Measurements from ENCODE around the gene MTG1.
"Not testable (repeated sequence)": the region's sequence is repeated elsewhere in the genome, so short reads cannot be mapped to it uniquely, and the experiment has no call there.

The MTG1 gene

DNA sequence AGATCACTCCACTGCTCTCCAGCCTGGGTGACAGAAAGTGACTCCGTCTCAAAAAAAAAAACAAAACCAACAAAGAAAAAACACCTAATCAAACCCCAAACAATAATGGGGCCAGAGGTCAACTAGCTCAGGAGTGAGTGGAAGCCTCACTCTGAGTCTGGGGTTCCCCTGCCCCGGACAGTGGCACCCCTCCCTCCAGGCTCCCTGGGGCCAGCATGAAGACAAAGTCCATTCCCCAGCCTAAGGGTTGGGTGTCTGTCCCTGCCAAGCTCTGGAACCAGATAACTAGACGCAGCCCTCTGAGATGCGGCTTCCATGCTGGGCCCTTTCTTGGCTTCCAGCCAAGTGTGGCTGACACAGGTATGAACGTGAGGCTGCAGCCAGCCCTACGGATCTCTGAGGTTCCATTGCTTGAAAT lies 34.4 kb upstream of the MTG1 start:
- DNase-seq (ENCODE audit: low read depth in 2 of 2): no peak

DNA sequence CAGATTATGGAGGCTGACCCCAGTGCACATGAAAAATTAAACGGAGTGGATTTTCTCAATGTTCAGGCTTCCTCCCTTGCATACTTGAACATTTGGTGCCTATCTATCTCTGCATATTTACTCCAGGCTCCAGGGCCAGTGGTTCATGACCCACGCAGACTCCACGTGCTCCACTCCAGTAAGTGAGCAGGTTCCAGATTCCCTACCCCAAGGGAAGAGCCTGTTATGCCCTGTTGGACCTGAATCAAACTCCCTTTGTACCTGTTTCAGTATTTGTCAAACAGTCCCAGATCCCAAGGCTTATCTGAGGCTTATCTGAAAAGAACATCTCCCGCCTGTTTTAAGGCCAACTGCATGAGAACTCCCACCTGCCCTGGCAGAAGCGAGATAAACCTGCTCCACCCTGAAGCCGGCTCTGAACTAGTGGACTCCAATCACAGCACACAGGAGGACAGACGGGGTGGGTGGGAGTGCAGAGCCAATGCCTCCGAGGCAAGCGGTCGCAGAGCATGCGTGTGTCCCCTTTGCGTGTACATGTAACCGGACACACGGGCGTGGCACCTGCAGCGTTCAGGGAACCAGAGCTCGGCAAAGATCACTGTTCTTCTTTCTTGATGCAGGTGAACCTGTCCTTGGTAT lies 33.9 kb upstream of the MTG1 start:
- DNase-seq (ENCODE audit: low read depth in 2 of 2): no peak

DNA sequence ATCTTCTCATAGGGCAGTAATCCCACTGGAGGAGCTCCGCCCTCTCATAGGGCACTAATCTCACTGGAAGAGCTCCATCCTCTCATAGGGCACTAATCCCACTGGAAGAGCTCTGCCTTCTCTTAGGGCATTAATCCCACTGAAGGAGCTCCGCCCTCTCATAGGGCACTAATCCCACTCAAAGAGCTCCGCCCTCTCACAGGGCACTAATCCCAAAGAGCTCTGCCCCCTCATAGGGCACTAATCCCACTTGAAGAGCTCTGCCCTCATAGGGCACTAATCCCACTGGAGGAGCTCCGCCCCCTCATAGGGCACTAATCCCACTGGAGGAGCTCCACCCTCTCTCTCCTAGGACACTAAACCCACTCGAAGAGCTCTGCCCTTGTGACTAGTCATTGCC lies 32.7 kb upstream of the MTG1 start:
- DNase-seq (ENCODE audit: low read depth in 2 of 2): no peak

DNA sequence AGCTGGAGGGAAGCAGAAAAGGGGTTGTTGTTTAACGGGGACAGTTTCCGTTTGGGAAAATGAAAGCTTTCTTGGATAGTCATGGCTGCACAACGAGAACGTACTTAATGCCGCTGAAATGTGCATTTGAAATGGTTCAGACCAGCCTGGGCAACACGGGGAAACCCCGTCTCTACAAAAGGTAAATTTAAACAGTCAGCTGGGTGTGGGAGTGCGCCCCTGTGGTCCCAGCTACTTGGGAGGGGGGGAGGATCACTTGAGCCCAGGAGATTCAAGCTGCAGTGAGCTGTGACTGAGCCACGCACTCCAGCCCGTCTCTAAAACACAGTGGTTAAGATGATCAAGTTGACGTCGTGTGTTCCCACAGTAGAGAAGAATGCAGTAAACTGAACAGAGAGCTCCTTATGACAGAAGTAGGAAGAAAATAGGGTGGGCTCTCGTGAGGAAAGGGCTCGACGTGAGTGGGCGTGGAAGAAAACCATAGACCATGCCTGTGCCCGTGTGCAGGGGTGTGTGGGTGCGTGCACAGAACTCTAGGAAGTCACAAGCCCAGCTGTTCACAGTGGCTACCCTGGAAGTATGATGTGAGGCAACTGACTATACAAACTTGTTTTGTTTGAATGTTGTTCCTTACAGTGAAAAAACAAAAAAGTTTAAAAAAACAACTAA lies 32.0 kb upstream of the MTG1 start:
- DNase-seq (ENCODE audit: low read depth in 2 of 2): no peak

DNA sequence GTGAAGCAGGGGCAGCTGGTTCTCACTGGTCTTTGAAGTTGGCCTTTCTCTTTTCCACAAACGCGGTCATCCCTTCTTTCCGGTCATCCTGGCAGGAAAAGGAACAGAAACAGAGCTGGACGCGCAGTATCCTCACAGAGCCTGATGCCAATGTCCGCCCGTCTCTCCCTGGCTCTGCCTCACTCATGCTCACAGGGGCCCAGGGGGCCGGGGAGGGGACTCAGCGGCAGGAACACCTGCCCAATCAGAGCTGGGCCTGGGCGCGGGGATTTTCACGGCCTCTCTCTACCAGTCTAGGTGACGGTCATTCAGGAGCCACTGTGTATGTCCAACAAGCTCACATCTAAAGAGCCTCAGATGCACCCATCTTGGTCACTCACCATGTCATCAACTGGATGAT lies 31.1 kb upstream of the MTG1 start:
- DNase-seq (ENCODE audit: low read depth in 2 of 2): no peak

DNA sequence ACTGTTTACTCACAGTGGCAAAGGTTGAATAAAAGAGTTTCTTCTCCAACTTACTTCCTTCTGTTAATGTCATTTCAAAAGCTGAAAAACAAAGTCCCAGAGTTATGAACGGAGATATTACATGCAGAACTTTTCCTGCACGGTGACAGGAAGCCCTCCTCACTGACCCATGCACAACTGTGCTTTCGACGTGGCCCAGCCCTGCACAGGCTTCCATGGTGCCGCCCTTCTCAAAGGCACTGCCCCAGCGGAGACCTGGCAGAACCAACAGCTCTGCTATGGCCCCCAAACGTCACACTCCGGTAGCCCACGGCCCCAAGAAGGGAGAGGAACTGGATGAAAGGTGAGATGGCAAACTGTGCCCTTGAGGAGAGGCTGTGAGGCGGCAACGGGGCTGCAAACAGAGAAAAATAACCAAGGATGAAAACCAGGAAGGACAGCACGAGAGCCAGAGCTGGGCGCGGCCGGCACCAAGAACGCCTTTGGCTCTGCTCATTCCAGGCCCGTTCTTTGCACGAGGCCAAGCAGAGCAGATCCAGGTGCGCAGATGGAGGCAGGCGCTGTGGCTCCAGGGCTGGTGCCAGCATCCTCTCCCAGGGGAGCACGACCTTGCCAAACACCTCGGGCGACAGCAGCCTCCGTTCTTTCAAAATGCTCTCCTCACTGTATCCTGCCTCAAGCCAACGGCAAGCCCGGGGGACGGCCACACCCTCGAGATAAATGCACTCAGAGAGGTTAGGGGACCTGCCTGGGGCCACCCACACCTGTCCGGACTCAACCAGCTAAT lies 29.1 kb upstream of the MTG1 start:
- no peak for DNase-seq (ENCODE audit: low read depth in 2 of 2)

DNA sequence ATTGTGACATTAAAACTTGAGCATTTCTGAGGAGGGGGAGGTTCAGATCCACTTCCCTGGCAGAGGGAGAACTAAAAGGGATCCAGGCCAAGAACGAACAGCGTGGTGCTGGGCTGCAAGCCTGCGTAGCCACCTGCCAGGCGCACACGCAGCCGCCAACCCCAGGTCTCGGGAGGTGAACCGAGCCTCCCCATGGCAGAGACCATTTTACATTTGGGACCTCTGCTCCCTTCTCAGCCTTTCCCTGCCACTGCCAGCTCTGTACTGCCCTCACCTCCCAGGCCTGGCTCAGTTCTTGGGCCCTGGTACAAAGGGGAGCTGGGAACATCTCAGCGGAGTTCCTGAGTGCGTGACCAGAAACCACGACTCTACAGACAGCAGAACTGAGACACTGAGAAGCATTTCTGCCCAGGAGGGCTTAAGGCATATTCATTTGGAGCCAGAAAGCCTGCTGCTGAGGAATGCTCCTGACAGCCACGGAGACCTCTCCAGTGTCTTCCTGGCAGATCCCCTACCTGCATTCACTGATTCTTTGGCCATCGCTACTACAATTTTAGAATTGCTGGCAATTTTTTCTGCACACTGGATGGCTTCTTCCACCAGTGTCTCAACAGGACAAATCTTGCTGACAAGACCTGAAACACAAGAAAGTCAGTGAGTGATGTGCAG lies 28.4 kb upstream of the MTG1 start:
- DNase-seq (ENCODE audit: low read depth in 2 of 2): no peak

DNA sequence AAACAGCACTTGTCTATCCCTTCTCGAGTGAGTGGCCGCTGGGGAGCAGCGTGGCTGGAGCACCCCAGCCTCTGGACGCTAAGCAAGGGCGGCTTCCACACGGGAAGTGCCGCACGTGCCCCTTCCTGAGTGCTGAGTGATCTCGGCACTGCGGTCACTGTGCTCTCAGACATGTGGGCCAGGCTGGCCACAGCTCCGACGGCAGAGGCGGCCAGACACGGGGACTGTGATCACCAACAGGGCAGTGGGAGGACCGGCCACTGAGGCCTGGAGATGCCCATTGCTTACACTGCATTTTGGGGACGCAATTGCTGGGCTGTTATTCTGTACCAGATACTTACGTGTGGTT lies 27.9 kb upstream of the MTG1 start:
- DNase-seq (ENCODE audit: low read depth in 2 of 2): no peak

DNA sequence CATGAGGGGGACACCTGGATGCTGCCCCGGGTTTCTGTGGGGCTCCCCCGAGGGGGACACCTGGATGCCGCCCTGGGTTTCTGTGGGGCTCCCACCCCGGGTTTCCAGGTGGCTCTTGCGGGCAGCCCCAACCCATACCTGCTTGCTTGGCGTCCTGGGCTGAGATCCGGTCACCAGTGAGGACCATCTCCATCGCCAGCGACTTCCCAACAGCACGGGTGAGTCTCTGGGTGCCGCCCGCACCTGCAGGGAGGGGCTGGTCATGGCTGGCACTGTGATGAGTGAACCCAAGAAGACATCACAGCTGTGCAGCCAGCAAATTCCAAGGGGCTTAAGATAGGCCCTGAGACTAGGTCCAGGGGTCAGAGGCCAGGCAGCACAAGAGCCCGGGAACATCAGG lies 27.2 kb upstream of the MTG1 start:
- DNase-seq (ENCODE audit: low read depth in 2 of 2): no peak

DNA sequence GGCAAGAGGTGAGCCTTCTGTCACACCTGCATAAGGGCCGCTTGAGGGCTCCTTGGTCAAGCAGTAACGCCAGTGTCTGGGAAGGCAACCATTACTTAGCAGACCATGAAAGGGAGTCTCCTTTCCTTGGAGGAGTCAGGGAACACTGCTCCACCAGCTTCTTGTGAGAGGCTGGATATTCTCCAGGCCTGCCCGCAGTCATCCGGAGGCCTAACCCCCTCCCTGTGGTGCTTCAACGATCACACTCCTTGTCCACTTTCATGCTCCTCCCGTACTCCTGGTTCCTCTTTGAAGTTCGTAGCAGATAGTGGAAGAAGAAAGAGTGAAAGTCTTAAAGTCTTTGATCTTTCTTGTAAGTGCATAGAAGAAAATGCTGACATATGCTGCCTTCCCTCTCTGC lies 26.5 kb upstream of the MTG1 start:
- not testable (repeated sequence) for DNase-seq (ENCODE audit: low read depth in 2 of 2)

DNA sequence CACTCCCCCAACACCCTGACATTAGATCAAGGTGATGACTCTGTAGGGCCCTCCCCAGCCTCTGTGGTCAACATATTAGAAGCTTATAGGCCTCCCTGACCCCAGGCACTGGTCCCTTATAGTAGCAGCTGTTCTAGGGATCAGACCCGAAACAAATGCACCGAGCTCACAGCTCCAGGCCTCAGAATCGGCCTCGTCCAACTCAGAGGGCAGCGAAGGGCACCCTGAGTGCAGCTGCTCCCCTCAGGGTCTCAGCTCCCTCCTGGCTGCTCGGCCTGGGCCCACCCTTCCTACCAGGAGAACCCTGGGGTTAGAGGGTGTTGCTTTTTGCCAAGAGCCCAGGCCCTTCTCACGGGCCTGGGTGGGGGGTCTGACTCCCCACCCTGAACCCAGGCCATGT lies 25.8 kb upstream of the MTG1 start:
- DNase-seq (ENCODE audit: low read depth in 2 of 2): no peak

DNA sequence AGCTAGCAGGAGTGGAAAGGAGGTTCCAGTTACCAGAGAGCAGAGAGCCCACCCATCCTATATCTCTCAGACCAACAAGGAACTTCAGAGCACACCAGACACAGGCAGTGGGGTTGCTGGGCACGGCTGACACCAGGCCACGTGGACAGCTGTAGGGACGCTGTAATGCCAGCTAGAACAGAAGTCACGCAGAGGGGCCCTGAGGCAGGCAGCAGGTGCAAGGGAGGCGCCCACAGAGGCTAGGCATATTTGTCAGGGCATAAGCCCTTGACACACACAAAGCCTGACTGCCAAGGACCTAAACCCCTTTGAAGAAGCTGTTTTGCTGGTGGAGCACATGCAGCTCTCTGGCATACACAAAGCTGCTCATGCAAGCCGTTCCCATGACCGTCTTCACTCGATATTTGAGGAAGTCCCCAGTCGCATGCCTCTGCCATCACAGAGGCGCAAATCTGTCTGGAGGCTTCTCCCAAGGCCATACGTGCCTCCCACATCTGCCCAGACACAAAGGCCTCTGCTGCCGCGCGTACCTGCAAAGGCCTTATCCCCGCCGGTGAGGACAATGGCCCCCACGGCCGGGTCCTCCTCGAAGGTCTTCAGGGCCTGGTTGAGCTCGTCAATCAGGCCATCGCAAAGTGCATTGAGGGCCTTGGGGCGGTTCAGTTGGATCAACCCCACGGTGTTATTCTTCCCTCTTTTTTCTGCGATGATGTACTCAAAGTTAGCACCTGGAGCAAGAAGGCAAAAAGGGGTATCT lies 23.7 kb upstream of the MTG1 start:
- DNase-seq (ENCODE audit: low read depth in 2 of 2): no peak

DNA sequence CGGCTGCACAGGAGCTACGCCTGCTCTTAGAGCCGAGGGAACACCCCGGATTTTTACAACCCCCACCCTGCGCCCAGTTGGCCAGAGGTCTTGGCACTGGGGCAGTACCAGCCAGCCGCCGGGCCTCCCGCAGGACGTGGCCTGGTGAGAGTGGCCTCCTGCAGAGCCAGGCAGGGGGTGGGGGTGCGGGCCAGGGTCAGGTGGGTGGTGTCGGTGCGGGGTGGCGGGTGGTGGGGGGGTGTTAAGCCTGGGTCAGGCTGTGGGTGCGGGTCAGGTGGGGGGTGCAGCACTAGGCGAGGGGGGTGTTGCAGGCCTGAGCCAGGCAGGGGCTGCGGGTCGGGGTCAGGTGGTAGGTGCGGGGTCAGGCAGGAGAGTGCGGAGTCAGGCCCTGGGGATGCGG lies 21.4 kb upstream of the MTG1 start:
- DNase-seq (ENCODE audit: low read depth in 2 of 2): no peak

DNA sequence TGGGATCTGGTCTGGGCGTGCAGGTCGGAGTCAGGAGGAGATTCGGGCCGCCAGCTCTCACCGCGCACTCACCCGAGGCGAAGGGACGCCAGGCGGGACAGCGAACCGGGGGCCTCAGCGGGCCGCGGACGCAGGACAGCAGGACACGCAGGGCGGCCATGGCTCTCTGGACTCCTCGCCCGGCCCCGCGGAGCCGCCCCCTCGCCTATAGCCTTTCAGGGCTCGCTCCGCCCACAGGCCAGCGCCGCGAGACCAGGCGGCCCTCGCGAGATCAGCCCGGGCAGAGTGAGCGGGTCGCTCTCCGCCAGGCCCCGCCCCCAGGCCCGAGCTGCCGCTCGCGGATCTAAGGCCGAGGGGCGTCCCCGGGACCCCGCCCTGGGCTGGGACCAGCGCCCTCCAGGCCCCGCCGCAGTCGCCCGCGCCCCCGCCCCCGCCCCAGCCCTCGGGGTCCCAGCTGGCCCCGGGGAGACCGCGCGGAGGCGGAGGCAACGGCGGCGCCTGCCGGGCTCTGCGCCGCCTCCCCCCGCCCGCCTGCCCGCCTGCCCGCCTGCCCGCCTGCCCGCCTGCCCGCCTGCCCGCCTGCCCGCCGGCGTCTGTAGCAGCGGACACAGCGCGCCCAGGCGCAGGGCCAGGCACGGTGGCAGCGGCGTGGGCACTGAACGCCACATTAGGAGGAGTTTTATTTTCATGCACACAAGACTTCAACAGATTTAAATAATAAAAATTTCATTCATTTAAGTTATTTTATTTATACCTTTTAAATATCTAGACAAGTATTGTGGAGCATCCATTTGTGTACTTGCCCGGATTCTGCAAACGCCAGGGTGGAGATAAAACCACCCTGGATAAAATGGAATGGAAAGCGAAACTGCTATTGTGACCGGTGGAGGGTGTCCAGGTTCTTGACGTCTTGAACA lies 20.5 kb upstream of the MTG1 start, which contains the start of gene ECHS1:
ECHS1 (minus strand) TSS at position 181 of the 917 bp plus-strand sequence; CDS start at position 160, 21 bp downstream.
- peak; percentile 83 to 85 for DNase-seq (ENCODE audit: low read depth in 2 of 2)

DNA sequence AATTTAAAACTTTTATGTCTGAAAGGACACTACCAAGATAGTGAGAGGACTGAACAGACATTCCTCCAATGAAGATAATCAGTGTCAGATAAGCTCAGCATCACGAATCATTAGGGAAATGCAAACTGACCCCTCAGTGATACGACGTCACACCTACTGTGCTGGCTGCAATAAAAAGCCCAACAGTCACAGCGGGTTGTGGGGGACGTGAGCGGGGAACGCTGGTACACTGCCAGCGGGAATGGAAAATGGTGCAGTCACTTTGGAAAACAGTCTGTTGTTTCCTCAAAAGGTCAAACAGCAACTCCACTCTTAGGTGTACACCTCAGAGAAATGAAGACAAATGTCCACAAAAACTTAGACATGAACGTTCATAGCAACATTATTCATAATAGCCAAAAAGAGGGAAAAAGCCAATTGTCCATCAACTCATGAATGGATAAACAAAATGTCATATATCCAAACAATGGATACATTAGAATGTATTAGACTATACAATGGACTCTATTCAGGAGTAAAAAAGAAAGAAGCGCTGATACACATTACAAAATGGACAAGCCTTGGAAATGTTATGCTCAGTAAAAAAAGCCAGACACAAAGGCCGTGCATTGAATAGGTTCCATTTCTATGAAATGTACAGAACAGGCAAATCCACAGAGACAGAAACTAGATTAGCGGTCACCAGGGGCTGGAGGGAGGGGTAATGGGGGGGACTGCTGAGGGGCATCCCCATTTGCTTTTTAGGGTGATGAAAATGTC lies 18.4 kb upstream of the MTG1 start:
- DNase-seq (ENCODE audit: low read depth in 2 of 2): no peak

DNA sequence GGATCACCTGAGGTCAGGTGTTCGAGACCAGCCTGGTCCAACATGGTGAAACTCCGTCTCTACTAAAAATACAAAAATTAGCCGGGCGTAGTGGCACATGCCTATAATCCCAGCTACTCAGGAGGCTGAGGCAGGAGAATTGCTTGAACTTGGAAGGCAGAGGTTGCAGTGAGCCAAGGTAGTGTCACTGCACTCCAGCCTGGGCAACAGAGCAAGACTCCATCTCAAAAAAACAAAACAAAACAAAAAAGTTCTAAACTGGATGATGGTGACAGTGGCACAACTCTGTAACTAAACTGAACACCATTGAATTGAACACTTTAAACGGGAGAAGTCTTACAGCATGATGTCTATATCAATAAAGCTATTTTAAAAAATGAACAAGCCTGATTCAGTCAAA lies 17.8 kb upstream of the MTG1 start:
- not testable (repeated sequence) for DNase-seq (ENCODE audit: low read depth in 2 of 2)

DNA sequence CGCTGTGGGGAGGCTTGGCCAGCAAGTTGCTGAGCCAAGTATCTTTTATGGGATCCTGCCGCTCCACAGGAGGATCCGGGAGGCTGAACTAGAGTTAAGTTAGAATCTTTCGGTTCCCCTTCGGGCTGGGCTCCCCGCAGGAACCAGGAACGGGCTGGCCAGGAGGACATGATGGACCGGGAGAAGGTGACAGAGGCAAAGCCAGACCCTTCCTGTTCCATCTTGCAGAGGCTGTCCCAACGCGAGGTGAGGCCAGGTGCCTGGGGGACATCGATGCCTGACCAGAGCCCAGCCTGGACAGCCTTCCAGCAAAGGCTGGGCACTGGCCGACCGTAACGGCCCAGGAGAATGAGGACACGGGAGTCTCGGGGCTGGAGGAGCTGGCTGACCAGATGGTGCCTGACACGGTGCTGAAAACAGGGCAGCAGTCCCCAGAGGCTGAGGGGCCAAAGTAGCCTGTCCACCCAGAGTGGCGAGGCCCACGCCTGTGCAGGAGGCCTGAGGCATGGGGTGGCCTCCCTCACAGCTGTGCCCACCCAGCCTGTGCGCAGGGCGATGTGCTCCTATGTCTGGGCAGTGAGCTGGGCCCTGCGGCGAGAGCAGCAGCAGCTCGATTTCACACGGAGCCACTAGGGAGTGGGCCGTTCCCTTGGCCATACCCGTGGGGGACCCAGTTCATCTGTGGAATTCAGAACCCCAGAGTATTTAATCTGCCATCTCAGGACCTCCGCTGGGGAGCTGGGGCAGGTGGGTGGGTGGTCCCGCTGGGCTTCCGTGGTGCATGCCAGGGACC lies 16.7 kb upstream of the MTG1 start:
- no peak for DNase-seq (ENCODE audit: low read depth in 2 of 2)

DNA sequence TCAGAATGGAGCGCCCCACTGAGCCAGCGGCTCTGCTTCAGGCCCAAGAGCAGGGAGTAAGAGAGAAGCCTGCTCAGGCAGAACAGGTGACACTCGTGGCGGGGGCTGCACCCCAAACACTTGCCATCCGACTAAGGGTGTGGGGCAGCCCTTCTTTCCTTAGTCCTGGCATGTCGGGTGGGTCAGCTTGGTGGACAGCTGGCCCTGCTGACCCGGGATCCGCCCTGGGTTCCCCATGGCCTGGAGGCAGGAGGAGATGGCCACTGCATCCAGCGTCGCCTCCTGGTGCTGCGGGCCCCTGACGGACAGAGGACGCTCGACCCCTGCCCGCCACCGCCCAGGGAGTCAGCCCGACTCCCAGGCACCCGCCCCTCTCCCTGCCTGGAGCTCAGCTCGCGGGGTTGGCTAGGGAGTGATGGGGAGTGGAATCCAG lies 16.1 kb upstream of the MTG1 start:
- DNase-seq (ENCODE audit: low read depth in 2 of 2): no peak

Data from stimulated activated CD8-positive, alpha-beta memory T cell treated with anti-CD3 and anti-CD28 coated beads, Interleukin-7, amount 100 ng/mL, for 1 hour (primary cell).